ENCODE measurements around the gene TMEM87B.
A peak's percentile ranks its signal among the peaks of the same experiment; 100 is the strongest.
"Not testable (repeated sequence)": the region's sequence is repeated elsewhere in the genome, so short reads cannot be mapped to it uniquely, and the experiment has no call there.

Gene TMEM87B

DNA sequence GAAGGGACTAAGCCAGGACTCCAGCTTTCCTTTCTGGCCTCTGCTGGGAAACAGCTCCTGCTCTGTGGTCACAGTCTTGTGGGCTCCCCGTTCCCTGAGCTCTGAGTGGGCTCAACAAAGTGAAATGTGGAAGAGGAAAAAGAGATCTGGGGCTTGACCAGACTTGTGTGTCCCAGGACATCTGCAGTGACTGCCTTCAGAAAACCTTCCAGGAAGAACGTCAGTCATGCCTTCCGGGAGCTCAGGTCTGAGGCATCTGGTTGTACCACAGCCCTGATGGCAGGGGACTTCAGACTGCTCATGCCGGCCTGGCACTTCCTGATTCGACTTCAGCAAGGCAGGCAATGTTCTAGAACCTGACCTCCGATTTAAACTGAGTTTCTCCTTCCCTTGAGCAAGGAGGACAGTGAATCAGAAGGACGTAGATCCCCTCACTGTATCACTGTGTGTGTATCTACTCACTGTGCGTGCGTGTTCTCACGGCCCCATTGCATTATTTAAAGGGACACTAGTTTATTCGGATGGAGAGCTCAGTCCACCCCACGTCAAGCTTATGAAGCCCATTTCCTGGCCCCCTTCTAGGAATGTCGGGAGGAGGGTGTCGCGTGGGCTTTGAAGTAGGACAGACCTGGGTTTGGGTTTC is 82.6 kb downstream of the TMEM87B start:
- DNase-seq = no peak

DNA sequence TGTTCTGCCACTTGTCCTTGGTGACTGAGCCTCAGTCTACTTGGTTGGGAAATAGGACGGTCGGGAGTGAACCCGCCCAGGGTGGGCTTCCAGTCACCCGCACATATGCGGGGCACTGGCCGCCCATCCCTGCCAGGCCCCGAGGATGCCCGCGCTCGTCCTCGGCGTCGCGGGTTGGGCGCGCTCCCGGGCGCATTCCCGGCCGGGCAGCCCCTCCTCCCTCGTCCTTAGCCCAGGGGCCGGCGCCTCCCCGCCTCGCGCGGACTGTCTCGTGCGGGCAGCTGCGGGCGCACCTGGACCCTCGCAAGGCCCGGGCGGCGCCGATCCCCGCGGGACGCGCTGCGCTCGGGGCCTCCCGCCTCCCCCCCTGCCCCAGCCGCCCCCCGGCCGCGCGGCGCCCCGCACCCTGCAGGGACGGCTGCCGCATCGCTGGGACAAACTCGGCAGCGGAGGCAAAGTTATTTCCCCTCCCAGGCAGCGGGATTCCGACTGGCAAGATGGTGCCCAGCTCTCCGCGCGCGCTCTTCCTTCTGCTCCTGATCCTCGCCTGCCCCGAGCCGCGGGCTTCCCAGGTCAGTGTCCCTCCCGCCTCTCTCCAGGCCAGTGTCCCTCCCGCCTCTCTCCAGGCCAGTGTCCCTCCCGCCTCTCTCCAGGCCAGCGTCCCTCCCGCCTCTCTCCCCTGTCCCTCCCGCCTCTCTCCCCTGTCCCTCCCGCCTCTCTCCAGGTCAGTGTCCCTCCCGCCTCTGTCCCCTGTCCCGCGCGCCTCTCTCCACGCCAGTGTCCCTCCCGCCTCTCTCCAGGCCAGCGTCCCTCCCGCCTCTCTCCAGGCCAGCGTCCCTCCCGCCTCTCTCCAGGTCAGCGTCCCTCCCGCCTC is 83.3 kb downstream of the TMEM87B start, which contains the start of gene FBLN7:
Gene FBLN7 (plus strand): TSS at position 227 of the 874 bp plus-strand sequence. CDS start 271 bp downstream, at position 498.
- peak; percentile 64 for DNase-seq

DNA sequence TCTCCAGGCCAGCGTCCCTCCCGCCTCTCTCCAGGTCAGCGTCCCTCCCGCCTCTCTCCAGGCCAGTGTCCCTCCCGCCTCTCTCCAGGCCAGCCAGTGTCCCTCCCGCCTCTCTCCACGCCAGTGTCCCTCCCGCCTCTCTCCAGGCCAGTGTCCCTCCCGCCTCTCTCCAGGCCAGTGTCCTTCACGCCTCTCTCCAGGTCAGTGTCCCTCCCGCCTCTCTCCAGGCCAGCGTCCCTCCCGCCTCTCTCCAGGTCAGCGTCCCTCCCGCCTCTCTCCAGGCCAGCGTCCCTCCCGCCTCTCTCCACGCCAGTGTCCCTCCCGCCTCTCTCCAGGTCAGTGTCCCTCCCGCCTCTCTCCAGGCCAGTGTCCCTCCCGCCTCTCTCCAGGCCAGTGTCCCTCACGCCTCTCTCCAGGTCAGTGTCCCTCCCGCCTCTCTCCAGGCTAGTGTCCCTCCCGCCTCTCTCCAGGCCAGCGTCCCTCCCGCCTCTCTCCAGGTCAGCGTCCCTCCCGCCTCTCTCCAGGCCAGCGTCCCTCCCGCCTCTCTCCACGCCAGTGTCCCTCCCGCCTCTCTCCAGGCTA is 84.1 kb downstream of the TMEM87B start:
- not testable (repeated sequence) for DNase-seq

DNA sequence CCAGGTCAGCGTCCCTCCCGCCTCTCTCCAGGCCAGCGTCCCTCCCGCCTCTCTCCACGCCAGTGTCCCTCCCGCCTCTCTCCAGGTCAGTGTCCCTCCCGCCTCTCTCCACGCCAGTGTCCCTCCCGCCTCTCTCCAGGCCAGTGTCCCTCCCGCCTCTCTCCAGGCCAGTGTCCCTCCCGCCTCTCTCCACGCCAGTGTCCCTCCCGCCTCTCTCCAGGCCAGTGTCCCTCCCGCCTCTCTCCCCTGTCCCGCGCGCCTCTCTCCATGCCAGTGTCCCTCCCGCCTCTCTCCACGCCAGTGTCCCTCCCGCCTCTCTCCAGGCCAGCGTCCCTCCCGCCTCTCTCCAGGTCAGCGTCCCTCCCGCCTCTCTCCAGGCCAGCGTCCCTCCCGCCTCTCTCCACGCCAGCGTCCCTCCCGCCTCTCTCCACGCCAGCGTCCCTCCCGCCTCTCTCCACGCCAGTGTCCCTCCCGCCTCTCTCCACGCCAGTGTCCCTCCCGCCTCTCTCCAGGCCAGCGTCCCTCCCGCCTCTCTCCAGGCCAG is 84.7 kb downstream of the TMEM87B start:
- not testable (repeated sequence) for DNase-seq

DNA sequence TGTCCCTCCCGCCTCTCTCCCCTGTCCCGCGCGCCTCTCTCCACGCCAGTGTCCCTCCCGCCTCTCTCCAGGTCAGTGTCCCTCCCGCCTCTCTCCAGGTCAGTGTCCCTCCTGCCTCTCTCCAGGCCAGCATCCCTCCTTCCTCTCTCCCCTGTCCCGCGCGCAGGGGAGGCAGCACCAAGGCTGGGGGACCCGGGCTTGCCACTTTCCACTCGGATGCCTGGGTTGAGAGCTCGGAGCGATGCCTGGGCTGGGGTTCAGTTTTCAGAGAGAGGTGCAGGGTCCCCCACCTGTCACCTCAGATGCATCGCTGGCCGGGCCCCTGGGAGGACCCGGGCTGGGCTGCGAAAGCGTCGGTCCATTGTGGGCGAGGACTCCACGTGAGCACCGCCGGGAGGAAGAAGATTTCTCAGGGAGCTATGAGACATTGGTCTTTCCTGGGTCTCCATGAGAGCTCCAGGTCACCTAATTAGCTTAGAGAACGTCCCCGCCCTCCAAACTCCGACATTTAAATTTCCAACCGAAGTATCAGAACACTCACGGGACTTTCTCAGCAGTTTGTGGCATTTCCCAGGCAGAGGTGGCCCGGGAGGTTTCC is 85.2 kb downstream of the TMEM87B start:
- peak; percentile 60 for DNase-seq

DNA sequence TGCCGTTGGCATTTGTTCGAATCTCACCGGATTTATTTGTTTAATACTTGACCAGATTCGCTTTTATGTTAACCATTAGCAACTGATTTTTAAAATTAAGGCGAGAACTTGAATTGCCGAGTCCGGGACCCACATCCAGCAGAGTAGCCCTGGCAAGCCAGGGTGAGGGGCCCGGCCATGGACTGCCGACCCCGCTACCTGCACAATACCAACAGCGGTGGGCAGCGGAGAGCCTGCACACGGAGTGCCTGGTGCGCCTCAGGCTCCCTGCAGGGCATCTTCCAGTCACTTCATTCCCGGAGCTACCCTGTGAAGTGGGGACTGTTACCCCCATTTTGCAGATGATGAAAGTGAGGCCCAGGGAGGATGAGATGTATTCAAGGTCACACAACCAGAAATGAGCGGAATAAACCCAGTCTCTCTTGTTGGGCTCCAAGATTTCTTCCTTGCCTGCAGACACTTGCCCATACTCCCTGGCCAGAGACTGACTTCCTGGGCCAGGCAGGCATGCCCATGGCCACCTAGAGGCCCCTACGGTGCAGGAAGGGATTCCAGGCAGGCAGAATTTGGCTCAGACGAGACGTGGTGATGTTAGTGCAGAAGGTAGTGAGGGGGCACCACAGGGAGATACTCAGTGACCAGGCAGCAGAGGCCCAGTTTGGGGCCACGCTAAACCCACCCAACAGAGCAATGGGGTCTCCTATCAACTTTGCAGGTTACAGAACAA is 86.0 kb downstream of the TMEM87B start:
- DNase-seq = no peak

DNA sequence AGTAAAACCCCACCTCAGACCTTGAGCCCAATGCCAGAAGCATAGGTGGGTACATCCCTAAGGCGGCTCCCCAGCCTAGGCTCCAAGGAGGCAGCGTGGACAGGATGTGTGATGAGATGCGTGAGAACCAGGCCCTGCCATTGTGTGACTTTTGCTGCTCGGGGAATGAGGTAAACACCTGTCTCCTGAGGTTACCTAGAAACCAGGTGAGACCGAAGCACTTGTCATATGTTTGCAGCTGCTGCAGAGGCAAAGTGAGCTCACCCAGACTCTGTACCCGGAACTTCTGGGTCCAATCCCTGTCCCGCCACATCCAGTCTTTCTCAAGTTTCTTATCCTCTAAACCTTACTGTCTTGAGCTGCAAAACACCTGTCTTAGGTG is 86.5 kb downstream of the TMEM87B start:
- DNase-seq = no peak

DNA sequence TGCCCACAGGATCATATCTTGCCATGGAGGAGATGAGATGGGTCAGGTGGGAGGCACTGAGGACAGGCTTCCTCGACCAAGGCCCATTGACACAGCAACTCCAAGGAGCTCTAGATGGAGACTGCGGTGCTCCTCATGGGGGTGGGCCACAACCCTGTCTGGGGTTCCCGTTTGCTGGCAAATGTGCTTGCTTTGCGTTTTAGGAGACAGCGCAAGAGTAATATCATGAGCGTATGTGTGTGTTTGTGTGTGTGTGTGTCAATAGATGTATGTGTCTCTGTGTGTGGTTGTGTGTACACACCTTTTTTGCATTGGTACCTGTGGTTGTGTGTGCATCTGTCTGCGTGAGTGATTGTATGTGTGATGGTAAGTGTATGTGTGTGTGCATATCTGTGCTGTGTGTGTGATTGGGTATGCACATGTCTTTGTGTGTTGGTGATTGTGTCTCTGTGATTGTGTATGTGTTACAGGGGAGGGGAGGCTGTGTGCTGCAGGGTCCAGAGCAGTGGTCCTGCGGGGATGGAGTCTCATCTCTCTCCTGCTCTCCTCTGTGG is 87.5 kb downstream of the TMEM87B start:
- no peak for DNase-seq

DNA sequence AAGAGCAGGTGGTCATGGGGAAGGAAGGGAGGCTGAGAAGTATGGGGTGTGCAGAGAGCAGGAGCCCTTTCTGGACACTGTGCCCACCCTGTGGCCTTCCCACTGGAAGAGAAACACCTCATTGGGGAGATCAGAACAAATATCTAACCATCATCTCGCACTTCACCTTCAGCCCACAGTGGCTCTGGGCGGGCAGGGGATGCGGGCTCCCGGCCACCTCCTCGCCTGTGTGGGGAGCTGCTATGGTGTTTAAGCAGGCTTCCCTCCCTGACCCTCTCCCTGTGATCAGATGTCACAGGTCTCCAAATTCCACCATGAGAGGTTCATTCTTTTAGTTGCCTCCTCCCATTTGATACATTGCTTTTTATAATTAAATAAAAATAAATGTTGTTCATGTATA is 88.1 kb downstream of the TMEM87B start:
- no peak for DNase-seq

DNA sequence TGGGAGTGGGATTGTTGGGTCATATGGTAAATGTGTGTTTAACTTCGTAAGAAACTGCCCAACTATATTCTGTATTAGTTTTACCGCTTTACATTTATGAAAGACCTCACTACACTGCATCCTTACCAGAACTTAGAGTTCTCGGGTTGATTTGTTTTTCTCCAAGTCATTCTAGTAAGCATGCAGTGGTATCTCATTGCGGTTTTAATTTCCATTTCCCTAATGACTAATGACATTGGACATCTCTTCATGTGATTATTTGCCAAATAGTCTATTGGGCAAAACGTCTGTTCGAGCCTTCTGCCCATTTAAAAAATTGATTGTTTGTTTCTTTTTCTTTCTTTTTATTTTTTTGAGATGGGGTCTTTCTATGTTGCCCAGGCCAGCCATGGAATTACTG is 89.9 kb downstream of the TMEM87B start:
- DNase-seq = no peak

DNA sequence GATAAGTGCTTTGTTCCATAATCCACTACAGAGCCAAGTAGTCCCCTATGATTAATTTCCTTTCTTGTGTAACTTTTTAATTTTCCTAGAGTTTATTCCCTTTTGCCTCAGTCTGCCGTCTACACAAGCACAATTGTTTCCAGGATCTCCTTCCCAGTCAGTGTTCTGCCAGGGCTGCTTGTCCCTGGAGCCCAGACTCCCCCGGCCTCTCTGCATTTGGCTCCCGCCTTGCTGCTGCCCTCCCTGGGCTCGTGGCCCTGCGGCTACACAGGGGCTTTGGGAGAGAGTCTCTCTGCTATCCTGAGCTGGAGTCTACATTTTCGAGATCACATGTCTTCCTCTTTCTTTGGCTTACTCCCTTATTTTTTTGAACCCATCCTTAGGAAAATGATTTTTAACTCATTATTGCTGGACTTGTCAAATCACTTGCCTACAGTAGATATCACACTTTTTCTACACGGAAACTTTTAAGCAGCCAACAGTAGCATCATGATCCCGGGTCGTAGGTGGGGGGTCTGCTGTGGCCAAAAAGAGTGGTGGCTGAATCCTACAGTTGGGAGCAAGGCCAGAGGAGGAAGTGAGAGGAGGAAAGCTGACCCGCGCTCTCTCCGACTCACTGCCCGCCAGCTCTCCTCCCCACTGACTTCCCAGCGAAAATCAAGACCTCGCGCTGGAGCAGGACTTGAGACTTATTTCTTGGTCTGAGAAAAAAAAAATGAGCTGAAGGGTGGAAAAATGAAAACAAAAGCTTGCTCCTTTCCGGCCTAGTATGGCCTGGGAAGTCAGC is 92.5 kb downstream of the TMEM87B start:
- no peak for DNase-seq

DNA sequence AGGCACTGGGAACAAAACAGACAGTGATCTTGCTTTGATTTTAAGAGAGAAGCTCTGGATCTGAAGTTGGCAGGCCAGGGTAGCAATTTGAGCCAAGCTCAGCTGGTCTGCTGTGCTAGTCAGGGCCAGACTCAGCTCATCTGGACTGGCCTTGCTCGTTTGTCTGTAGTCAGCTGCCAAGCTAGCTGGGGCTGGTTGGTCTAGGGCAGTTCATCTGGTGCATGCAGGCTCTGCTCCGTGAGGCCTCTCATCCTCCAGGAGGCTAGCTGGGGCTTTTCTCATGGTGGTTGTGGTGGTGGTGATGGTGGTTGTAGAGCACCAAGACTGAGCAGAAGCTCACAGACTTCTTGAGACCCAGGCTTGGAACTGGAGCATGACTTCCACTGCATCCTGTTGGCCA is 93.4 kb downstream of the TMEM87B start:
- DNase-seq = no peak

DNA sequence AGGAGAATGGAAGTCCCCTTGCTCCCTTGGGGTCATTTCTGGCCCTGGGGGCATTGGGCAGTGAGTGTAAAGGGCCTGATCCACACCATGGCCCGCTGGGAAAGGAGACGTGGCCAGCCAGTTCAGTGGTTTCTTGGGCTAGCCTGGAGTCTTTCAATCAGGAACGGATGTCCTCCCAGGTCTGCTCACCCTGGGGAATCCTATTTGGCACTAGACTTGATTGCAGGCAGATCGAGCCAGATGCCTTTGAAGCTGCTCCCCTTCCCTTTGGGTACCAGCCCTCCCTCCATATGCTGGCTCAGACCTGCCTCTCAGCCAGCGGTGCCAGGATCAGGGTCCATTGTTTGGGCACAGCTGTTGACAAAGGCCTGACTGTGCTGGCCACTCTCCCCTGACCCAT is 94.1 kb downstream of the TMEM87B start:
- no peak for DNase-seq

DNA sequence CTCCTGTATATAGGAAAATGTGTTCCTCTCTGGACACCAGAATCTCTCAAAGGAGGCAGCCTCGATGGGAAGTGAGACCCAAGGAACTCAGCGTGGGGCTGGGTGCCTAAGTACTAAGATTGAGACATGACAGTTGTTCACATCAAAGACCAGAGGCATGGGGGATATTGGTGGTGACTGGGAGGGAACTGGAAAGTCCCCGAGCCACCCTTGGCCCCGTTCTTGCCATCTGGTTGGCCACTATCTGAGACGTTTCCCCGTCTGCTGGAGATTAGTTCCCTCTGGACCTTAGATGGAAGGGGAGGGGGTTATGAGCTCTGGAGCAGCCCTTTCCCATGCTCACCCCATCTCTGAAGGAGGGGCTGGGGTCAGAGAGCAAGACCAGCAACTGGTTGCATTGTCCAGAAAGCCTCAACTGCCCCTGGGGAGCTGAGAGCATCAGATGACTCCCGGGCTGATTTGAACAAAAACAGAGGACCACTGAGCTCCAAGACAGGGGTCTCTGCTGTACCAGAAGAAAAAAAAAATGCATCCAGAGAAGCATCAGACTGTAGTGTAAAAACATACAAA is 94.9 kb downstream of the TMEM87B start:
- DNase-seq = no peak

DNA sequence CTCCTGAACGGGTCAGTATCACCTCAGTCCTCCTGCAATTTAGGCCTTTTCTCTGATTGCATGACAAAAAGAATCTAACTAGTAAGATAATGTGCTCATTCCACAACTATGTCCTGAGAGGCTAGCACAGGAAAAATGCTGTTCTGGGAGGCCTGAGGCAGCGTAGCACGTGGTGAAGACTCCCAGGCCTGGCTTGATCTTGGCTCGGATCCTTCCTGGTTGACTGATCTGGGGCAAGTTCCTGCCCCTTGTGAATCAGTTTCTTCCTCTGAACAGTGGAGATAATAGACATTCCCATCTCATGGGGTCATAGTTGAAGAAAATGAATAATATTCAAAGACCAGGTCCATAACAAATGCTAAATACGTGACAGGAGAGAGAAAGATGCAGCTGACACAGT is 95.4 kb downstream of the TMEM87B start:
- no peak for DNase-seq

DNA sequence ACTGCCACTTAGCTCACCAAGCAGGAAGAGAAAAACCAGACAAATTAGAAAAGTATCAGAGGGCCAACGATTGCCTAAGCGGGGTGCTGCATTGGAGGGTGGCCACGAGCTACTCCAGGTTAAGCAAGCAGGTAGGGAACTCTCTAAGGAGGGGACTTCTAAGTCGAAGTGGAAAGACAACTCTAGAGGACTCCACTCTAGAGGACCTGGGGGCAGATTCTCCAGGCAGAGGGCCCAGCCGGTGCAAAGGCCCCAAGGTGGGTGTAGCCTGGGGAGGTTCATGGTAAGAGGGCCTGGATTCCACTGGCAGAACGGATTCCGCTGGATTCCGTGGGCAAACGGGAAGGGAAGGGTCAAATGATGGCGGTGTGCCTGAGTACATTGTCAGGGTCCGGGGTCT is 95.8 kb downstream of the TMEM87B start:
- no peak for DNase-seq

DNA sequence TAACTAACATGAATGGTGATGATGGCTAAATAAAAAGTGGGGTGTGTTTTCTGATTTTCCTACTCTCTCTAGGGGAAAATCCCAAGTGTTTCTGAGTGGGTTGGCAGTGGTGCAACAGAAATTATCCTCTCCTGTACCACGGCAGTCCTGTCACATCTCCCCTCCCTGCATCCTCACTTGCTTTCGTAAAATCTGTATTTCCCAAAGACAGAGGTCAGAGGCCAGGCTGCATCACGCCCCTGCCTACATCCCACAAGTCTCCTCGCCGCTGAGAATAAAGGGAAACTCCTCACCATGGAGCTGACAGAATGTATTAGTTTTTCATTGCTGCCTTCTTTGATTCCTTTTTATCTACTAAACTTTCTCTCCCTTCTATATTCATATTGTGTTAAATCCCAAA is 96.2 kb downstream of the TMEM87B start:
- no peak for DNase-seq

DNA sequence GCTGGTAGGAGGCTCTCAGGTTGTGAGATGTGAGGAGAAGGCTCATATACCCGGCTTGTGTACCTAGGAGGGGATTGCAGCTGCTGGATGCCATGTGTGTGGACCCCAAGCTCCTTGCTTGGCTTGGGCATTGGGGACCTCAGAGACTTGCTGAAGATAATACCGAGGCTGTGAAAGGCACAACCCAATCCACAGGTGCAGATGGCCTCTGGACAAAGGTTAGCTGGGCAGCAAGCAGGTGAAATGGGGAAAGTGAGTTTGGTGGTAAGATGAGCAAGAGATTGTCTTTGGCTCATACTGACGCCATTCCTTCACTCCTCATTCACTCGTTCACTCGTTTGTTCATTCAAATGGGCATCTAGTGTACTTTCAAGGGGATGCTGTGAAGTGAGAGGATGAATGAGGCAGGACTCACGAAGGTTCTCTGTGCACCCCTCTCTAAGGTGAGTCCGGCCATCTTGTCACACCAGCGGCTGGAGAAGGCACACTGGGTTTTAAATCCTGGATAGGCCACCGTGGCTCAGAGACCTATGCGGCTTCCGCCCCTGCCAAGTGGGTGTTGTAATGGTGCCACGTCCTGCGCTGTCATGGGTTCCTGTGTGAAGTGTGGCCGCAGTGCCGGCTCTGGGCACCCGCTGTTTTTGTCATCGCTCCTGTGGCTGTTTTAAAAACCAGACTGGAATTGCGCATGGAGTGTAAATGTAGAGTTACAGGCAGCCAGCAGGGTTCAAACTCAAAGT is 96.8 kb downstream of the TMEM87B start:
- DNase-seq = no peak

DNA sequence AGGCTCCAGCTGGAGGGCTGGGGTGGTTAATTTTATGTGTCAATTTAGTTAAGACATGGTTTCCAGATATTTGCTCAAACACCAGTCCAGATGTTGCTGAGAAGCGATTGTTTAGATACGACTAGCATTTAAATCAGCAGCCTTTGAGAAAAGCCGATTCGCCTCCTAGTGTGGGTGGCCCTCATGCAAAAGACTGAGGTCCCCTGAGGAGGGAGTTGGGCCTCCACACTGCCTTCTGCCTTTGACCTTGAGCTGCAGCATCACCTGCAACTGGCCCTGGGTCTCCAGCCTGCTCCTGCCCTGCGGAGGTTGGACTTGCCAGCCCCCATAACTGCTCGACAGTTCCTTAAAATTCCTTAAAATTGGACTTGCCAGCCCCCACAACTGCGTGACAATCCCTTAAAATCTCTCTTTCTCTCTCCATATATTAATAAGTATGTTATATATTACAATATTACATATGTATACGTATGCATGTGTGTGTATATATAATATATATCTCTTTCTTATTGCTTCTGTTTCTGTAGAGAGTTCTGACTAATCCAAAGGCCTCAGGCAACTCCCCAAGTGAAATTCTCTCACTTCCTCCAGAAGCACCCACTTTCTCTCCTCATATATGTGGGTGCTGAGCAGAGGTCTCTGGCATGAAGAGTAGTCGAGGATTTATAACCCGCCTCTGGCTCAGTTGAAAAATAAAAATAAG is 97.6 kb downstream of the TMEM87B start:
- DNase-seq = no peak

DNA sequence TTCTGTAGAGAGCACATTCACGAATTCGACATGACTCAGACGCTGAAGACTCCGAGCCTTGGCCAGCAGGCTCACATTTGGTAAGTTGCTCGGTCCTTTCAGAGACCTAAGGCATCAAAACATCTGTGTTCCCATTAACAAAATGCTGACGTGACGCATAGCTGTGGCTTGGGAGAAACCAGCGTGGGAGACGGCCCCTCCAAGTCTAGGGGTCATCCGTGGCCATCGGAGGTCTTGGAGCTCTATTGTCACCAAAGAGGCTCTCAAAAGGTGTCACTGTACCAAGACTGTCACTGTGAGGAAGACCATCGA is 98.1 kb downstream of the TMEM87B start:
- DNase-seq = no peak

Data from retina (tissue), 1 donor.